HEK293 (cell line): ENCODE data around the gene OPN1SW.

Experiments
- KLF9 ChIP-seq: fragments of 450-650 bp; formaldehyde crosslinking; IDR thresholded peaks from 2 replicates; pipeline ENCODE4 v1.5.1; 2016; ENCODE audit warnings: missing biosample characterization, missing genetic modification characterization, low read depth
- ZBTB26 ChIP-seq: fragments of 450-650 bp; formaldehyde crosslinking; optimal IDR thresholded peaks from 2 replicates; pipeline ENCODE3; 2016; ENCODE audit warnings: missing biosample characterization, mild to moderate bottlenecking, missing genetic modification characterization
- ZNF112 ChIP-seq: fragments of 450-650 bp; formaldehyde crosslinking; IDR thresholded peaks from 2 replicates; pipeline ENCODE4 v1.5.0; 2017; ENCODE audit warnings: missing biosample characterization, missing genetic modification characterization
- ZNF221 ChIP-seq: fragments of 450-650 bp; formaldehyde crosslinking; IDR thresholded peaks from 2 replicates; pipeline ENCODE4 v1.5.1; 2017; ENCODE audit warnings: missing biosample characterization, missing genetic modification characterization, borderline replicate concordance
- ZNF266 ChIP-seq: fragments of 450-650 bp; formaldehyde crosslinking; IDR thresholded peaks from 2 replicates; pipeline ENCODE4 v1.5.1; 2016; ENCODE audit warnings: missing biosample characterization, missing genetic modification characterization, low read depth
- ZNF398 ChIP-seq: fragments of 450-650 bp; formaldehyde crosslinking; IDR thresholded peaks from 2 replicates; pipeline ENCODE4 v1.5.1; 2017; ENCODE audit warnings: missing biosample characterization, missing genetic modification characterization

- TF ChIP-seq ZBTB26 (tag by site-specific recombination) (no peak), KLF9 (no peak), ZNF266 (tag by site-specific recombination) (no peak), ZNF221 (tag by site-specific recombination) (no peak), ZNF112 (tag by site-specific recombination) (no peak), ZNF398 (tag by site-specific recombination) (no peak)
Measured at GRCh38 chr7:128805225-128805624, 29.6 kb upstream of the OPN1SW start.
